HG03159 (cell line): ENCODE measurements around the gene EYA4.
"Not testable (repeated sequence)": the region's sequence is repeated elsewhere in the genome, so short reads cannot be mapped to it uniquely, and the experiment has no call there.

Experiments
- ATAC-seq: cut with Tn5 transposase; IDR thresholded peaks from one replicate; pipeline ENCODE4 v1.9.1; 2021; ENCODE audit warnings: mild to moderate bottlenecking, moderate library complexity; ENCODE audit not compliant: unreplicated experiment

The EYA4 gene

DNA sequence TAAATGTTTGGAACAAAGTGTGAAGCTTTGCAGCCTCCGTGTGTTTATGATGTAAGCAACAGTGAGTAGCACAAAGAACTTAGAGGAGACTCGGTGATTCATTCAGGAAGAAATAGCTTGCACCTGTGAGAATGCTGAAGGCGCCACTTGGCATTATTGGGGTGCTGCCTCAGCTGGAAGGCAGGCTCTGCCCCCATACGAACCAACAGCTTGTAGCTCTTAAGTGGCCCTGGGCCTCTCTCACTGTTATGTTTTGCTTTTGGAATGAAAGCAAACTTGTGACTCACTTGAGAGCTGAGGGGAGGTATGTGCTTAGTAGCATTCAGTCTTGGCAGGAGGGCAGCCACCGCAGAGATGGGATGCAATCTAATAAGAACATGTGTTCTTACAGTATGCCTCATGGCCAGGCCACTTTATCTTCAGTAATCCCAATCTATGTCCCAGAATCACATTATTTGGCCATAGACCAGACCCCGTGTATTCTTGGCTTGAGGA is 310.7 kb downstream of the EYA4 start:
- ATAC-seq: no peak

DNA sequence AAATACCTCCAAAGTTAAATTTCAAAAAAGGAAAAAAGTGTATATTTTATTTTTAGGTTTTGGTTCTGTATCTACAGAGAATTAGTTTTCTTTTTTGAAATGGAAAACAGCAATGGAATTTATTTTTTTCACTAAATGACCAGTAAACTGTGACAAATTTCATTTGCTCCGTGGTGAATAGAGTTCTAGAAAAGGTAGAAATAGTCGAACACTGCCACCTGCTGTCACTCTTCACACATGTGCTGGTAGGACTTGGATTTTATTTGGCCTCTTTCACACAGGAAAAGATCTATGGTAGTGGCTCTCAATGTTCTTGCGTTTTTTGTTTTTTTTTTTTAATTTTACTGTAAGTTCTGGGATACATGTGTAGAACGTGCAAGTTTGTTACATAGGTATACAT is 312.5 kb downstream of the EYA4 start:
- ATAC-seq: peak; percentile 78

DNA sequence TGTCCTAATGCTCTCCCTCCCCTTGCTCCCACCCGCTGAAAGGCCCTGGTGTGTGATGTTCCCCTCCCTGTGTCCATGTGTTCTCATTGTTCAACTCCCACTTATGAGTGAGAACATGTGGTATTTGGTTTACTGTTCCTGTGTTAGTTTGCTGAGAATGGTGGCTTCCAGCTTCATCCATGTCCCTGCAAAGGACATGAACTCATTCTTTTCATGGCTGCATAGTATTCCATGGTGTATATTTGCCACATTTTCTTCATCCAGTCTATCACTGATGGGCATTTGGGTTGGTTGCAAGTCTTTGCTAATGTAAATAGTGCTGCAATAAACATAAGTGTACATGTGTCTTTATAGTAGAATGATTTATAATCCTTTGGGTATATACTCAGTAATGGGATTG is 313.0 kb downstream of the EYA4 start:
- ATAC-seq: not testable (repeated sequence)

DNA sequence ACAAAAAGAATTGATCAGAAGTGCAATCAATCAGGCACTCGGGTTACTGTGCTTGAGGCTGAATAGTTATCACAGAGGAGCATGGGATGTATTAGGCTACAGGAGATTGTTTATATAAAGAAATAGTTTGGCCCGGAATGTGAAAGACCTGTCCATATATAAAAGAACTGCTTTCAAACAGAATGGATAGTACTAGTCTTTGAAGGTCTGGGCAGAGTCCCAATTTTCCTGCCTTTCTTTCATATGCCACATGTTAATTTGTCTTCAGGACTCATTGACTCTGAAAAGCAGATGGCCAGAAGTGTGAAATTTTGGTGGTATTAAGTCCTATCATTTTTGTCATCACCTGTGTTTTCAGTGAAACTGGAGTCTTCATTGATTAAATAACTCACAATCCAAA is 314.5 kb downstream of the EYA4 start:
- ATAC-seq: no peak

DNA sequence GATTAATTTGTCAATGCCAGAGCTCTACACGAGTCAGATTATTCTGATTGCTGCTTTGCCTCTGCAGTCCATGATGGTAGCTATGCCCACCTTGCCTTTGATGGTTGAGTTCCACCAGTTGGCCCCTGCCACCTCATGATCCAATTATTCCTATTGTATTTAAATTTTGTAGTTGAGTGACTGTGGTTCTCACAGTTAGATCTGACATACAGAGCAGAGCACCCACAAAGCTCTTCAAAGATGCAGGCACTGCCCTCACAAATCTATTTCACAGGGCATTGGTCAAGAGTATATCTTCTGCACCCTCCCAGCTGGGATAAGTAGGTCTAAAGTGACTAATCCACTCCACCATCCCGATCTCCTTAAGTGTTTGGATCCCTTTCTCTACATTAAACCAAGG is 318.8 kb downstream of the EYA4 start:
- ATAC-seq: no peak

DNA sequence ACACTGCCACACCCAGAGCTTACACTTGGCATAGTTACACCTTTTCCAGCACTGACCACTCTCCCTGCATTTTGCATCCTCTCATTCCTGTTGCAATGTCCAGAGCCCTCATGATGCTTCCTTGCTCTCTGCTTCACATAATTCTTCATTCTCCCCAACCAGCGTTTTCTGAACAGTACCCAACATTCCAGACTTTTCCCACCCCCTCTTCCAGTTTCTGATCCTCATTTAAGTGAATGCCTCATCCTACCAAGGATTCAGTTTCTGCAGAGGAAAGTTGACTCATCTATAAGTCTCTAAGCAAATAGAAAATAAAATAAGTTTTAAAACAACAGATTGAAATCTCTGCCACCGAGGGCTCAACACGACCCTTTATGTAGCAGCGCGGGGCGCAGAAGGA is 326.5 kb downstream of the EYA4 start:
- no peak for ATAC-seq

DNA sequence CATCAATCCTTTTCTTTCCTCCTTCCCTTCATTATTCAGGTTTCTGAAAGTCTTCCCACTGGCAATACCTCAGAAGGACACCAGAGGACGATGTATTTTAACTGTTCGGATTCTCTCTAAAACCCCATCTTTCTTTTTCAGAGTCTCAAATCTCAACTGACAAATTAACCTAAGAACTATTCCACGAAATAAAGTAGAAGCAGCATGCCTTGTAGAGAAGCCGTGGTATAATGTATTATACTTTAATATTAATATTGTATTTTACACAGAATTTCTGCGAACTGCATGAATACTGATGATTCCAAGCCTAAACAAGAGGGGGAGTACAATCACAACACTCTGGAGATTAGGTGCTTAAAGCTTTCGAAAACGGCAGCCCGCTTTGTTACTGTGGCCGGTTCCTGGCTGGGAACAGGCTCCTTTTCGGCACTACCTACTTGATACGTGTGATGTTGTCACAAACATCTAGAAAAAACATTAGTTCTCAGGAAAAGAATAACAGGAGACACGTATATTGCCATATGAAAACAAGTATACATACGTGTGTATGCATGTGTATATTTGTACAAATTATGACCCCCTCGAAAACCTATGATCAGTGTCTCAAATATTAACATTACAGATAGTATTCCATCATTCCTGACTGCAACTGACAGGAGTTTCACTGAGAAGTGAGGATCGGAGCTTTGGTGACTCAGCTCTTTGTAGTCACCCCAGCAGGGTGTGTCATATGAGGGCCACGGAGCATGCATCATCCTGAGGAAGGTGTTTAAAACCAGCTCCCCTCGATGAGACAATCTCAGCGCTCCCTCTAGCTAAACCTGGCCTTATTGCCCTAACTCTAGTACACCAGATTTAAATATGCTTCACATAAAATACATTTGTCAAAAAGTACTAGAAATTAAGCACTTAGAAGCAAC is 328.1 kb downstream of the EYA4 start:
- ATAC-seq: peak; percentile 72

DNA sequence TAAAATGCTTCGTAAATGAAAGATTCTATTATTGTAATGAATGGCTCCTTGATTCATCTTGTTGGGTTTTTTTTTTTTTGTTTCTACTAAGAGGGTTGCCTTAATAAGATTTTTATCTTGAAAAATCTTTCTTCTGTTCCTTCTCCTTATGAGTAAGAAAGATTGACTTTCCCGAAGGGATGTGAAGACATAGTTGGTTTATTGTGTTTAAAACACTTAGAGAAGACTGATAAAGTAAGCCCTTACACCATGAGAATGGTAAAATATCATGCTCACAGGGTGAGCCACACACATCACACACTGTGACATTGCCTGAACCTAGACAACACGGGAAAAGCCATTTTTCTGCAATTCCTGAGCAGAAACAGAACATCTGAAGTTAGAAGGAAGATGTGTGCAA is 330.5 kb downstream of the EYA4 start:
- ATAC-seq: no peak

DNA sequence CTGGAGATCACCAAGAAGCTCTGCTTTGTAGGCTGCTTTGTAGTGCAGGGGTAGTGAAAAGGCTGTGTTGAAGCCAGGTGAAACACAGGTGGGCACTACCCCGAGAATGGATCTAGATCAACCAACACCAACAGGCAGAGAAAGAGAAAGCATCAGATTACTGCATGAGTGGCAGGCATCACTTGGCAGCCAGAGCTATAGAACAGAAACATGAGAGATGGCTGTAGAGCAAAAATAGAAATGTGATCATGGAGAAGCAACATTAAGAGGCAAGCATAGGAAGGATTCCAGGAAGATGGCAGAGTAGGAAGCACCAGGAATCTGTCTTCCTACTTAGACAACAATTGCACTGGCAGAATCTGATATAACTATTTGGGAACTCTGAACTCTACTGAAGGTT is 336.7 kb downstream of the EYA4 start:
- ATAC-seq: no peak
